HG03575 (cell line): ENCODE measurements around the gene HSD17B4.
"Not testable (repeated sequence)": the region's sequence is repeated elsewhere in the genome, so short reads cannot be mapped to it uniquely, and the experiment has no call there.

ENCODE experiments used
- ATAC-seq: cut with Tn5 transposase; IDR thresholded peaks from one replicate; pipeline ENCODE4 v1.9.1; 2021; ENCODE audit not compliant: unreplicated experiment, insufficient number of reproducible peaks, low FRiP score; ENCODE audit errors: extremely low read depth

The HSD17B4 gene

GRCh38 chr5:119452373-119453039 lies at the start of gene HSD17B4:
TSS of gene HSD17B4 (plus strand) at chr5:119452497. CDS start at chr5:119452576, 79 bp downstream.
- peak; percentile 89 for ATAC-seq

DNA sequence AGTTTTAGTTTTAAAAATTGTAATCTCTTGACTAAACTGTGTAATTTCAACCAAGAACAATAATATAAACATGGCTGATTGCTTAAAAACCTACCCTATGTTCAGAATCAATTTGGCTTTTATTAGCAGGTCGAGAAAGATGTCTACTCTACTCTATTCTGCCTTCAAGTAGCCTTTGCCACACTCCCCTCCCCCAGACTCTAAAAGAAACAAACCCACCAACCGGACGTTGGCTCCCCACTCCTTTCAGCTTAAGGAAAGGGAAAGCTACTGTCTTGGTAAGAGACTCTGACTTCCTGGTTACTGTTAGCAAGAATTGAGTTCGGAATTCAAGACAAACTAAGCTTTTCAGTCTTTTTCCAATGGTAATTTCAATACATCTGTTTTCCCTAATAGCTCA lies 49.7 kb upstream of the HSD17B4 start:
- ATAC-seq: no peak

- ATAC-seq: no peak
Observed at GRCh38 chr5:119404033-119404432, 48.3 kb upstream of the HSD17B4 start.

- ATAC-seq: no peak
Observed at GRCh38 chr5:119405419-119405818, 46.9 kb upstream of the HSD17B4 start.

- no peak for ATAC-seq
Observed at GRCh38 chr5:119406551-119407110, 45.7 kb upstream of the HSD17B4 start.

DNA sequence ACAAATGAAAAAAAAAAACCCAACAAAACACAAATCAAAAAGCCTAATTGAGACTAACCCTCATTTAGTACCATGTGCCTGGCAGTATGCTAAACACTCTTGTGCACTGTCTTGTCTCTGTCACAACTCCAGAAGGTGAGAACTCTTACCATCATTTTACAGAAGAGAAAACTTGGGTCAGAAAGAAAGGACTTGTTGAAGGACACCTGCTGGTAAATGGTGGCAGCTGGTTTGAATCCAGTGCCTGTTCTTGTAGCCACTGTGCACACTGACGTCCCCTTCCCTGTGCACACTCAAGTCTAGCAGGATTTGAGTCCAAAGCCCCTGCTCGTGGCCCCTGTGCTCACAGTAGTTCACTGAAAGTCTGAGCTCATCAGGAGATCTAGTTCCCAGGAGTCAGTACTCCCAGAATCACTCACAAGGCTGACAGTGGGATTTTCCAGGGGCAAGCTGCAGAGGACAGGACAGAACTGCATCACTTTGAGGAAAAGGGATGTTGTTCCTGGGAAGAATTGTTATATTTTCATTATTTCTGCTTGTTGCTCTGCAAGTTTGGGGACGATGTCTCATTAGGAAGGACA lies 43.0 kb upstream of the HSD17B4 start:
- ATAC-seq: no peak

GRCh38 chr5:119410448-119411159 lies 41.7 kb upstream of the HSD17B4 start:
- ATAC-seq: no peak

DNA sequence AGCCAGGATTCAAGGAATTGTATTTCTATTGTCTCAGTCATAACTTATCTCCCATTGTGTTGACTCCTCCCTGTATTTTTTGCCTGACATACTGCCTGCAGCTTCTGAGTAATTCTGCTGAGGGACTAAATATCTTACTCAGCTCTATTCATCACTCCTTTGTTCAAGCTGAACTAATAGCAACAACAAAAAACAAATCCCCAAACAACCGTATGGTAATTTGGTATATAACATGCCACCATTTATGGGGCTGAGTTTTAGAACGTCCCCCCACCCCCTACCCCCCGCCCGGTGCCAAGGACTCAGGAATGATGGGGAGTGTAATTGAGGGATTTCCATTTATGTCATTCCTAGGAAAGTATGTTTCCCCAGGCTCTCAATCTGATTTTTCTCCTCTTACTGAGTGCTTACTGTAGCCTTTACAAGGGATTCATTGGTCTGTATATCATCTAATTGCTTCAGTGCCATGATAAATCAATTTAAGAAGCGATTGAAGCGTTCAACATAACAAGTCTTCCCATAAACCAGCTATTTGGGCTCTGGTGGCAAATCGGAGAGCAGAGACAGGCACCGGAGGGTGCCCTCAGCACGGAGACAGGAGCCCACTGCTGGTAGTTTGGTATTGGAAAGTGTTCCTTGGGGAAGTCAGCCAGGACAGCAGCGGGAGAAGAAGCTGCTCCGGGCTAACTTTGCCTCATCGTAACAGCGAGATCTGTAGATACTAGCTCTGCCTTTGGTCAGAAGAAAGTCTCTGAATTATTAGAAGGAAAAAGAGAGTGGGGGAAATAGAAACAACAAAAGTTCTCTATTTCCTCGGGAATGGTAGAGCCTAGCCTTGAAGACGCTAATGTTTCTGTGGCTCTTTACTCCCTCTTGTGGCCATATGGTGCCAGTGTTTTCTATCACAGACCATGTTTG lies 40.7 kb upstream of the HSD17B4 start:
- ATAC-seq: peak; percentile 53

DNA sequence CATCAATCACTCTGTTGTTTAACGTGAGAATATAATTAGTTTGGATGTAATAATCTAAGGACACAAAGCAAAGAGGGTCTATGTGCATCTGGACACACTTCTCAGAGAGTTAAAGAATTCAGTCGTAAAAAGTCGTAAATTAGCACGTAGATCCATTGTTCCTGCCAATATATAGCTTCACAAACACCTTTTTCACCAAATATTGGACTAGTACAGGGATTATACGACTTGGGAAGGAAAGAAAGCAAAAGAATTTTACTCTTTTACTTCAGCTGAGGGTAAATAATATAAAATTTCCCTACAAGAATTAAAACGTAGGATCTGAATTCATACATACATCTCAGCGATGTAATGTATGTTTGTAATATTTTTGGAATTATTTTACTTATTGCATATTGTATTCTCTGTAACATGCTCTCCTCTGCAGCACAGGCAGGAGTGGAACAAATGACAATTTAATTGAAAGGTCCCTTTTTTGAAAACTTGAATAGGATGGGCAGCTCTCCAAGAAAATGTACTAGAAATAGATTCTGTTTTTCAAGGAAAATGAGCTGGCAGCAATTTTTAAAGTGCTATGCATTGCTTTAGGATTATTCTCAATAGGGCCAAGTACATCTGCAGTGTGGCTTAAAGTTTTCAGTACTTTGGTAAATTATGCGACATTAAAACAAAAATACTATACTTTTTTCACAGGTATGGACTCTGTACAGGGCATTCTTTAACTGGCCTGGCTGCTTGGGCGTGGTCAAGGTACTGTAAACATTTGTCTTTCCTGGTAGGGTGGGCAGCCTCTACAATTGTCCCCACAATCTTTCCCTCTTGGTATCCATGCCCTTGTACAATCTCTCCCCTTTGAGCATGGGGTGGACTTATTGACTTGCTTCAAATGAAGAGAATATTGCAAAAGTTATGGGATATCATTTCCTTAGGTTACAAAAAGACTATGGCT lies 39.7 kb upstream of the HSD17B4 start:
- ATAC-seq: no peak

DNA sequence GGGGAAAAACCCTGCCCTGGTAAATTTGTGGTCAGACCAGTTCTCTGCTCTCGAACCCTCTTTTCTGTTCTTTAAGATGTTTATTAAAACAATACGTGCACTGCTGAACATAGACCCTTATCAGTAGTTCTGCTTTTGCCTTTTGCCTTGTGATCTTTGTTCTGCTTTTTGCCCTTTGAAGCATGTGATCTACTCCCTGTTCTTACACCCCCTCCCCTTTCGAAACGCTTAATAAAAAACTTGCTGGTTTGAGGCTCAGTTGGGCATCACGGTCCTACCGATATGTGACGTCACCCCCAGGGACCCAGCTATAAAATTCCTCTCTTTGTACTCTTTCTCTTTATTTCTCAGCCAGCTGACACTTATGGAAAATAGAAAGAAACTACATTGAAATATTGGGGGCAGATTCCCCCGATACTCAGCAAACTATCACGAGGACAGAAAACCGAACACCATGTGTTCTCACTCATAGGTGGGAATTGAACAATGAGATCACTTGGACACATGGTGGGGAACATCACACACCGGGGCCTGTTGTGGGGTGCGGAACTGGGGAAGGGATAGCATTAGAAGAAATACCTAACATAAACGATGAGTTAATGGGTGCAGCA lies 38.1 kb upstream of the HSD17B4 start:
- not testable (repeated sequence) for ATAC-seq

DNA sequence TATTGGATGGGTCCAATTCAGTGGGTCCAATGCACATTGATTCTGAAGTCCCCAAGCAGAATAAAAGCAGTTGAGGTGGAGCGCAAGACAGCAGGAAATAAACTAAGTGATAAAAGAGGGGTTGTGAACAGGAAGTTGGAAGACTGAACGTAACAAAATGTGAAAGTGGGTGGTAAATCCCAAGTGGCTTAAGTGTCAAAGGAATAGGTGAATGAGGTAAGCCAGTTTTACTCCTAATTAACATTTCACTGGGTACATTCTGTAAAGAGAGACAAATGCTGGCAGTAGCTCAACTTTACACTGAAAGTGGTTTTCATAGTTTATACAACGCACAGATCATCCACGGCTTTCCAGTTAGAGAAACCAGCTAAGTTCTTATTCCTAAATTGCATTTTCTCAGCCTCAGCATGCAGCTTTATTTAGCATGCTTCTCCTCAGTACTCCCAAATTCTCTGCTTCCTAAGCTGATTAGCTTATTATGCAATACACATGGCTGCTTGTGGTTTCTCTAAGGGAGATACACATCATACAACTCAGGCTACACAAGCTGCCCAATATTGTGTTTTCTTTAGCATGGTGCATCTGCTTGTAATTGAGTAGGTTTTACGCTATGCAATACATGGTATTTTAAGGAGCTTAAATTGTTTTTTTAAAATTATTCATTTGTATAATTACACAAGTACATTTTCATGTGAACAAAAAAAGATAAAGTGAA lies 34.2 kb upstream of the HSD17B4 start:
- ATAC-seq: no peak

GRCh38 chr5:119418606-119419100 lies 33.6 kb upstream of the HSD17B4 start:
- ATAC-seq: peak; percentile 59

DNA sequence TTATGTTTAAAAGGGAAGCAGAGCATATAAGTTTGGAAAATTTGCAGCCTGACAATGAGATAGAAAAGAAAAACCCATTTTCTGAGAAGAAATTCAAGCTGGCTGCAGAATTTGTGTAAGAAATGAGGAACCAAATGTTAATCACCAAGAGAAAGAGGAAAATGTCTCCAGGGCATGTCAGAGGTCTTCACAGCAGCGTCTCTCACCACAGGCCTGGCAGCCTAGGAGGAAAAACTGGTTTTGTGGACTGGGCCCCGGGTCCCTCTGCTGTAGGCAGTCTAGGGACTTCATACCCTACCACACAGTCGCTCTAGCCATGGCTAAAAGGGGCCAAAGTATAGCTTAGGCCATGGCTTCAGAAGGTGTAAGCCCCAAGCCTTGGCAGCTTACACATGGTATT lies 32.1 kb upstream of the HSD17B4 start:
- ATAC-seq: no peak

- ATAC-seq: no peak
Observed at GRCh38 chr5:119426057-119426456, 26.2 kb upstream of the HSD17B4 start.

DNA sequence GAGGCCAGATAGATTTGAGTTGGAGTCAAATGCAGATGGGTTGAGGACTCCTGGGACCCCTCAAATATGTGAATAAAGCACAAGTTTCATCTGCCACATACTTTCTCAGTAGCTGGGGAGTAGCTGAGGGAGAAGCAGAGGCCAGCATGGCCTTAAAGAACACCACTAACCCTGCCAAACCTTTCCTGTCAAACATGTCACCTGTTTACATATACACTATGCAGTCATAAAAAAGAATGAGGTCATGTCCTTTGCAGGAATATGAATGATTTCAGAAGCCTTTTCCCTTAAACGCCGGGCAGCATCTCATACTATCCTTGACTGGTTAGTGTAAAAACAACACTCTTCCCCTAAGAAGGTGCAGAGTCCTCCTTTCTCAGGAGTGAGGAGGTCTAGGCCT lies 25.2 kb upstream of the HSD17B4 start:
- no peak for ATAC-seq

- not testable (repeated sequence) for ATAC-seq
Observed at GRCh38 chr5:119427596-119427995, 24.7 kb upstream of the HSD17B4 start.

GRCh38 chr5:119428166-119428565 lies 24.1 kb upstream of the HSD17B4 start:
- not testable (repeated sequence) for ATAC-seq
